Endodermal cell (in vitro differentiated cells): ENCODE data around the gene ALAS1. TPM values are rescaled to one million over a fixed set of nuclear protein-coding genes. Genes with fewer than 3 reads are reported as not detected.

Experiments
- DNase-seq: peaks from one replicate; pipeline ENCODE4 v3.0.0-alpha.2; 2017
- H3K27ac ChIP-seq: 2 replicates; pipeline ENCODE4 v1.5.1; 2013; ENCODE audit warnings: mild to moderate bottlenecking, low read depth, low read length, moderate library complexity
- H3K27me3 ChIP-seq: 2 replicates; pipeline ENCODE4 v1.6.1; 2013; ENCODE audit warnings: mild to moderate bottlenecking, low read length, moderate library complexity; ENCODE audit not compliant: insufficient read depth, control insufficient read depth, poor library complexity, severe bottlenecking
- H3K36me3 ChIP-seq: 2 replicates; pipeline ENCODE4 v1.7.0; 2013; ENCODE audit warnings: mild to moderate bottlenecking, low read length, moderate library complexity; ENCODE audit not compliant: control insufficient read depth, insufficient read depth
- H3K4me1 ChIP-seq: one replicate; pipeline ENCODE4 v1.7.0; 2013; ENCODE audit warnings: low read length; ENCODE audit not compliant: control insufficient read depth, insufficient read depth
- H3K4me3 ChIP-seq: 2 replicates; pipeline ENCODE4 v1.5.1; 2013; ENCODE audit warnings: mild to moderate bottlenecking, low read length, moderate library complexity
- H3K9ac ChIP-seq: 2 replicates; pipeline ENCODE4 v1.6.1; 2013; ENCODE audit warnings: mild to moderate bottlenecking, low read length, moderate library complexity; ENCODE audit not compliant: poor library complexity, severe bottlenecking; ENCODE audit errors: extremely low read depth
- H3K9me3 ChIP-seq: 2 replicates; pipeline ENCODE4 v1.6.1; 2013; ENCODE audit warnings: mild to moderate bottlenecking, low read length, moderate library complexity; ENCODE audit not compliant: control insufficient read depth
- H3K27ac Mint-ChIP-seq: 2 replicates; pipeline ENCODE4 v1.8.0; 2020; ENCODE audit warnings: mixed read lengths
- H3K27me3 Mint-ChIP-seq: 2 replicates; pipeline ENCODE4 v1.8.0; 2021; ENCODE audit warnings: mild to moderate bottlenecking, mixed read lengths; ENCODE audit not compliant: insufficient read depth
- H3K36me3 Mint-ChIP-seq: 2 replicates; pipeline ENCODE4 v1.8.0; 2020; ENCODE audit warnings: low read depth, mixed read lengths
- H3K4me1 Mint-ChIP-seq: 2 replicates; pipeline ENCODE4 v1.8.0; 2020; ENCODE audit warnings: mixed read lengths
- H3K4me3 Mint-ChIP-seq: 2 replicates; pipeline ENCODE4 v1.8.0; 2020; ENCODE audit warnings: mild to moderate bottlenecking, moderate library complexity, mixed read lengths
- H3K9me3 Mint-ChIP-seq: 2 replicates; pipeline ENCODE4 v1.8.0; 2020; ENCODE audit warnings: mild to moderate bottlenecking, mixed read lengths
- WGBS, 2 experiments: methylation state at CpG; one replicate each; pipeline versions ENCODE4 v1.1.5 to v1.1.7; 2013; ENCODE audit warnings: missing lambda C conversion rate in 2 of 2, mixed read lengths in 1 of 2; ENCODE audit not compliant: insufficient coverage in 1 of 2, insufficient read length in 1 of 2; 5-methylcytosine and 5-hydroxymethylcytosine counted together
- total RNA-seq, 2 donors: library from RNA; stranded (reverse); fragmentation: NEBNext Ultra II Directional in 1 of 2; extraction: Animal tissue kit (Norgen Biotek cat#: 25700) in 1 of 2; gene quantifications; 2 replicates in 1 of 2; 3 replicates in 1 of 2; pipeline ENCODE4 v1.2.1, GENCODE V29; 2021
- TF ChIP-seq, protein P1 (sequence below): fragments of 200-600 bp; sonication (generic); conservative IDR thresholded peaks from 2 replicates; pipeline ENCODE4 v1.5.0; 2021; ENCODE audit warnings: antibody characterized with exemption, mild to moderate bottlenecking

Gene ALAS1
- total RNA-seq, 2 donors from 2014 or later = 33.6 to 50.1 TPM

DNA sequence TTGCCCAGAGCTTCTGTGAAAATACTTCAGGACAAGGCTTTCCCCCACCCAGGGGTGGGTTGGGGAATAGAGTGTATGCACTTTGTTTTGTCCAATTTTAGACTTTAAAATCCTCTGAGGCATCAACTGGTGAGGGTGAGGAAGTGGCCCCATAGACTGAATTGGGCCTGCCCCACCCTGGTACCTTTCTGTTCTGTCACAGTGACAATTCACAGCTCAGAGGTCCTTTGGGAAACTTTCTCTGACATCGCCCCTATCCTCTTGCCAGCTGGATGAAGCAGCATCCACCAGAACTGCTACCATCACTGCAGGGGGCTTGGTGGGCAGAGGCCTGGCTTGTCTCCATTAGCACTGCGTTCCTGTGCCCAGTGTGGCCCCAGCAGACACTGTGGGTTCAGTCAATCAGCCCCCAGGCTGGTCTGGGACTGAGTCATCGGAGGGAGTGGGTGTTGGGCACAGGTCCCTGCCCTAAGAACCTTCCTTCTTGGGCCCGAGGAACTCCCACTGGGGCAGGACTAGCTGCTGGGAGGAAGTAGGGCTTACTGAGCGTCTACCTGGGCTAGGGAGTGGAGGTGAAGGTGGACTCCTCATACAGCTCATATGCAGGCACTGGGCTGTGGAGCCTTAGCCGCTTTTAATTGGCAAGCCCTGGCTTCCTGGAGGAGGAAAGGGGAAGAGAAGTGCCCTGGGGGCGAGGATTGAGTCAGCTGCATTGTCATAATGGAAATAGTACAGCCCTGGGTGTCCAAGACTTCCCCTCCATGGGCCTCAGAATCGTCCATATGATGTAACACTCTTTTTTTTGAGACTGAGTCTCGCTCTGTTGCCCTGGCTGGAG lies 46.0 kb downstream of the ALAS1 start:
- WGBS, 2 experiments = 76 to 84% methylated on average over 6 to 9 of the region's 9 CpGs
- peaks cover 2% of the 10 kb centered on the region for H3K9me3 Mint-ChIP-seq

GRCh38 chr3:52245322-52246263 lies 47.6 kb downstream of the ALAS1 start, which contains the start of gene PPM1M:
Gene PPM1M (plus strand): TSS chr3:52245759. CDS start chr3:52245825, 66 bp downstream.
- Histone ChIP-seq H3K9ac (peak within 1 kb of the TSS; percentile 41), H3K36me3 (peaks cover 5% of the 10 kb centered on the region), H3K4me3 (peak within 1 kb of the TSS; percentile 75), H3K27me3 (peaks cover 19% of the 10 kb centered on the region), H3K27ac (no peak within 1 kb of the TSS), H3K9me3 (no peaks in the 10 kb centered on the region), H3K4me1 (no peaks in the 10 kb centered on the region)
- peak within 1 kb of the TSS; percentile 56 for H3K4me3 Mint-ChIP-seq
- peaks cover 7% of the 10 kb centered on the region for H3K36me3 Mint-ChIP-seq
- 4 to 6% methylated on average over 31 to 98 of the region's 98 CpGs for WGBS, 2 experiments
- TF ChIP-seq, protein P1, sequence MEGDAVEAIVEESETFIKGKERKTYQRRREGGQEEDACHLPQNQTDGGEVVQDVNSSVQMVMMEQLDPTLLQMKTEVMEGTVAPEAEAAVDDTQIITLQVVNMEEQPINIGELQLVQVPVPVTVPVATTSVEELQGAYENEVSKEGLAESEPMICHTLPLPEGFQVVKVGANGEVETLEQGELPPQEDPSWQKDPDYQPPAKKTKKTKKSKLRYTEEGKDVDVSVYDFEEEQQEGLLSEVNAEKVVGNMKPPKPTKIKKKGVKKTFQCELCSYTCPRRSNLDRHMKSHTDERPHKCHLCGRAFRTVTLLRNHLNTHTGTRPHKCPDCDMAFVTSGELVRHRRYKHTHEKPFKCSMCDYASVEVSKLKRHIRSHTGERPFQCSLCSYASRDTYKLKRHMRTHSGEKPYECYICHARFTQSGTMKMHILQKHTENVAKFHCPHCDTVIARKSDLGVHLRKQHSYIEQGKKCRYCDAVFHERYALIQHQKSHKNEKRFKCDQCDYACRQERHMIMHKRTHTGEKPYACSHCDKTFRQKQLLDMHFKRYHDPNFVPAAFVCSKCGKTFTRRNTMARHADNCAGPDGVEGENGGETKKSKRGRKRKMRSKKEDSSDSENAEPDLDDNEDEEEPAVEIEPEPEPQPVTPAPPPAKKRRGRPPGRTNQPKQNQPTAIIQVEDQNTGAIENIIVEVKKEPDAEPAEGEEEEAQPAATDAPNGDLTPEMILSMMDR = no peak
- peaks cover 2% of the 10 kb centered on the region for H3K9me3 Mint-ChIP-seq
- H3K27me3 Mint-ChIP-seq = peaks cover 41% of the 10 kb centered on the region
- peaks cover 5% of the 10 kb centered on the region for H3K4me1 Mint-ChIP-seq
- H3K27ac Mint-ChIP-seq = no peak within 1 kb of the TSS
- DNase-seq = peak; percentile 88

More for the DNA sequence above, 46.0 kb downstream of the ALAS1 start:
- H3K9me3 ChIP-seq = no peaks in the 10 kb centered on the region
- TF ChIP-seq, protein P1 = no peak
- H3K36me3 ChIP-seq = no peaks in the 10 kb centered on the region
- peaks cover 41% of the 10 kb centered on the region for H3K27me3 Mint-ChIP-seq
- peak overlapping the region; percentile 56 for H3K4me3 Mint-ChIP-seq
- no peak overlapping the region for H3K27ac ChIP-seq
- no peak overlapping the region for H3K9ac ChIP-seq
- H3K27ac Mint-ChIP-seq = no peak overlapping the region
- H3K4me1 ChIP-seq = no peaks in the 10 kb centered on the region
- no peak for DNase-seq
- no peak overlapping the region for H3K4me3 ChIP-seq
- H3K4me1 Mint-ChIP-seq = peaks cover 11% of the 10 kb centered on the region
- no peaks in the 10 kb centered on the region for H3K36me3 Mint-ChIP-seq
- peaks cover 19% of the 10 kb centered on the region for H3K27me3 ChIP-seq

DNA sequence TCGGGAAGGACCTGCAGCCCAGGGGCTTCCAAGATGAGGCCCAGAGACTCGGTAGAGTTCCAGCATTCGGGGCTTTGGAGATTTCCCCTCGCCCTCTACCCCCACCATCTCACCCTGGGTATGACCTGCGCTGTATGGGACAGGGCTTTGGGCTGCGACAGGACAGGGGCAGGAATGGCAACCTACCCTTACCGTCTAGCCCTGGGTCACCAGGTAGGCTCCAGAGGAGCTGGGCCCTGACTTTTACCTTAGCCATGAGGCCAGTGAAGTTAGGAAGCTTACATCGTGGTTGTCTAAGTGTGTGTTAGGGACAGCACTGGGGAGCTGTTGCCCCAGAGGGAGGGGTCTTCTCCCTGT lies 48.3 kb downstream of the ALAS1 start:
- no peak overlapping the region for H3K27ac ChIP-seq
- peaks cover 7% of the 10 kb centered on the region for H3K36me3 Mint-ChIP-seq
- H3K4me1 ChIP-seq = no peaks in the 10 kb centered on the region
- H3K9me3 ChIP-seq = no peaks in the 10 kb centered on the region
- peaks cover 2% of the 10 kb centered on the region for H3K9me3 Mint-ChIP-seq
- H3K9ac ChIP-seq = peak overlapping the region; percentile 41
- H3K27ac Mint-ChIP-seq = no peak overlapping the region
- H3K27me3 ChIP-seq = peaks cover 19% of the 10 kb centered on the region
- H3K27me3 Mint-ChIP-seq = peaks cover 41% of the 10 kb centered on the region
- H3K36me3 ChIP-seq = peaks cover 5% of the 10 kb centered on the region
- no peak for DNase-seq
- 22 to 33% methylated on average over 7 to 8 of the region's 8 CpGs for WGBS, 2 experiments
- H3K4me1 Mint-ChIP-seq = no peaks in the 10 kb centered on the region
- TF ChIP-seq, protein P1 = no peak
- H3K4me3 Mint-ChIP-seq = peak overlapping the region; percentile 56
- H3K4me3 ChIP-seq = peak overlapping the region; percentile 75
